ENCODE results near the gene NOTCH4. TPM values are rescaled to one million over a fixed set of nuclear protein-coding genes. Genes with fewer than 3 reads are reported as not detected.

The NOTCH4 gene
- total and polyA plus RNA-seq, 8 donors, result 3.1 to 45.2 (median 5.9) TPM

- WGBS, 2 donors, result 14 to 19% methylated on average over 39 of the region's 39 CpGs
- Histone ChIP-seq H3K27ac (no peak overlapping the region), H3K27me3 (no peaks in the 10 kb centered on the region), H3K4me1 (no peaks in the 10 kb centered on the region), H3K9me3 (no peaks in the 10 kb centered on the region), H3K4me3 (peak overlapping the region in 2 of 4 donors; percentile 15 to 46), H3K36me3 (no peaks in the 10 kb centered on the region)
- no peak for TF ChIP-seq CTCF (IDR thresholded peaks at IDR 0.05)
- DNase-seq (peak; percentile 61 to 88 (median 82)), ATAC-seq (peak; percentile 86 to 95 (median 92)), FAIRE-seq (no peak)
- intact Hi-C loops (cut with DNase I), result no loop called here
These were observed 75.4 kb downstream of the NOTCH4 start for GRCh38 chr6:32148289-32149091.

GRCh38 chr6:32147401-32148132 lies 76.3 kb downstream of the NOTCH4 start:
- FAIRE-seq (no peak), DNase-seq (no peak), ATAC-seq (no peak)
- Histone ChIP-seq H3K27me3 (no peaks in the 10 kb centered on the region), H3K36me3 (no peaks in the 10 kb centered on the region), H3K9me3 (no peaks in the 10 kb centered on the region), H3K4me1 (no peaks in the 10 kb centered on the region), H3K4me3 (no peak overlapping the region), H3K27ac (no peak overlapping the region)
- TF ChIP-seq CTCF (IDR thresholded peaks at IDR 0.05), result no peak
- WGBS, 2 donors, result 86 to 90% methylated on average over 4 of the region's 4 CpGs
- intact Hi-C loops (cut with DNase I), result no loop called here

- WGBS, 2 donors, result 31 to 38% methylated on average over 4 of the region's 4 CpGs
- no peaks in the 10 kb centered on the region for H3K27me3 ChIP-seq
- intact Hi-C loops (cut with DNase I), result no loop called here
- no peaks in the 10 kb centered on the region for H3K9me3 ChIP-seq
- H3K27ac ChIP-seq, result no peak overlapping the region
- FAIRE-seq, result no peak
- no peaks in the 10 kb centered on the region for H3K36me3 ChIP-seq
- H3K4me1 ChIP-seq, result no peaks in the 10 kb centered on the region
- ATAC-seq, result no peak
- no peak overlapping the region for H3K4me3 ChIP-seq
- TF ChIP-seq CTCF (IDR thresholded peaks at IDR 0.05), result no peak
- no peak for DNase-seq
These were observed 77.2 kb downstream of the NOTCH4 start for GRCh38 chr6:32146687-32147086.

GRCh38 chr6:32146287-32146686 lies 77.6 kb downstream of the NOTCH4 start:
- H3K4me3 ChIP-seq, result no peak overlapping the region
- ATAC-seq, result no peak
- H3K4me1 ChIP-seq, result no peaks in the 10 kb centered on the region
- WGBS, 2 donors, result 74 to 77% methylated on average over 1 of the region's 1 CpG
- H3K9me3 ChIP-seq, result no peaks in the 10 kb centered on the region
- H3K27ac ChIP-seq, result no peak overlapping the region
- intact Hi-C loops (cut with DNase I), result no loop called here
- no peak for DNase-seq
- no peaks in the 10 kb centered on the region for H3K27me3 ChIP-seq
- H3K36me3 ChIP-seq, result no peaks in the 10 kb centered on the region
- TF ChIP-seq CTCF (IDR thresholded peaks at IDR 0.05), result no peak
- FAIRE-seq, result no peak

Small RNA genes within 50 kb of the gene (microRNA-seq; reads per million reads assigned to microRNA genes)
- 0 to 0.88 reads per million in 2 donors for gene MIR6721
- gene MIR6833, result 0 to 0.59 reads per million in 2 donors

Other genes with a start within 250 kb of the NOTCH4 start
- gene C4A, start 242.0 kb downstream of the NOTCH4 start, total RNA-seq, result 100 to 1,000 TPM in 3 of 6 donors, 10 to 100 TPM in 3; 14.0 to 789 (median 112) TPM
- gene C4A, start 242.0 kb downstream of the NOTCH4 start, polyA plus RNA-seq, result 100 to 1,000 TPM in 1 of 2 donors, 10 to 100 TPM in 1; 40.3 to 130 TPM
- 100 to 1,000 TPM in 4 of 6 donors, 10 to 100 TPM in 2; 15.3 to 665 (median 166) TPM for gene C4B, start 209.3 kb downstream of the NOTCH4 start, total RNA-seq
- 100 to 1,000 TPM in 1 of 2 donors, 10 to 100 TPM in 1; 46.1 to 137 TPM for gene C4B, start 209.3 kb downstream of the NOTCH4 start, polyA plus RNA-seq
- gene CYP21A2, start 185.7 kb downstream of the NOTCH4 start, total RNA-seq, result 1 to 10 TPM in 1 of 6 donors, under 1 TPM in 5; 0.23 to 1.5 (median 0.71) TPM
- 1 to 10 TPM; 1.3 to 2.7 TPM for gene CYP21A2, start 185.7 kb downstream of the NOTCH4 start, polyA plus RNA-seq
- 10 to 100 TPM in 2 of 6 donors, 1 to 10 TPM in 4; 5.2 to 15.2 (median 7.1) TPM for gene TNXB, start 114.7 kb downstream of the NOTCH4 start, total RNA-seq
- gene TNXB, start 114.7 kb downstream of the NOTCH4 start, polyA plus RNA-seq, result 10 to 100 TPM; 13.1 to 18.6 TPM
- gene ATF6B, start 95.8 kb downstream of the NOTCH4 start, total RNA-seq, result 10 to 100 TPM; 30.2 to 56.5 (median 36.3) TPM
- 10 to 100 TPM; 54.0 to 68.0 TPM for gene ATF6B, start 95.8 kb downstream of the NOTCH4 start, polyA plus RNA-seq
- 1 to 10 TPM; 2.0 to 4.7 (median 3.3) TPM for gene FKBPL, start 93.8 kb downstream of the NOTCH4 start, total RNA-seq
- 1 to 10 TPM; 5.0 to 5.9 TPM for gene FKBPL, start 93.8 kb downstream of the NOTCH4 start, polyA plus RNA-seq
- gene PRRT1, start 72.1 kb downstream of the NOTCH4 start, total RNA-seq, result under 1 TPM; 0.08 to 0.69 (median 0.37) TPM
- gene PRRT1, start 72.1 kb downstream of the NOTCH4 start, polyA plus RNA-seq, result 1 to 10 TPM; 3.3 to 5.8 TPM
- gene PPT2, start 69.9 kb downstream of the NOTCH4 start, total RNA-seq, result 10 to 100 TPM in 1 of 6 donors, 1 to 10 TPM in 5; 5.6 to 13.9 (median 8.0) TPM
- gene PPT2, start 69.9 kb downstream of the NOTCH4 start, polyA plus RNA-seq, result 10 to 100 TPM in 1 of 2 donors, 1 to 10 TPM in 1; 9.2 to 12.2 TPM
- 10 to 100 TPM in 1 of 6 donors, 1 to 10 TPM in 5; 2.2 to 10.8 (median 5.4) TPM for gene EGFL8, start 59.5 kb downstream of the NOTCH4 start, total RNA-seq
- gene EGFL8, start 59.5 kb downstream of the NOTCH4 start, polyA plus RNA-seq, result 10 to 100 TPM; 23.1 to 46.8 TPM
- gene AGPAT1, start 48.0 kb downstream of the NOTCH4 start, total RNA-seq, result 10 to 100 TPM; 10.1 to 28.1 (median 15.7) TPM
- gene AGPAT1, start 48.0 kb downstream of the NOTCH4 start, polyA plus RNA-seq, result 10 to 100 TPM; 19.6 to 24.5 TPM
- 10 to 100 TPM; 16.1 to 28.5 (median 23.2) TPM for gene RNF5, start 45.7 kb downstream of the NOTCH4 start, total RNA-seq
- 10 to 100 TPM; 29.0 to 41.4 TPM for gene RNF5, start 45.7 kb downstream of the NOTCH4 start, polyA plus RNA-seq
- 1 to 10 TPM; 1.9 to 4.4 (median 2.9) TPM for gene AGER, start 39.8 kb downstream of the NOTCH4 start, total RNA-seq
- 10 to 100 TPM; 14.1 to 20.6 TPM for gene AGER, start 39.8 kb downstream of the NOTCH4 start, polyA plus RNA-seq
- 10 to 100 TPM; 20.4 to 45.7 (median 26.1) TPM for gene PBX2, start 33.9 kb downstream of the NOTCH4 start, total RNA-seq
- gene PBX2, start 33.9 kb downstream of the NOTCH4 start, polyA plus RNA-seq, result 10 to 100 TPM; 45.9 to 56.3 TPM
- 10 to 100 TPM in 1 of 6 donors, 1 to 10 TPM in 3, under 1 TPM in 2; 0.59 to 10.1 (median 2.9) TPM for gene GPSM3, start 31.4 kb downstream of the NOTCH4 start, total RNA-seq
- 1 to 10 TPM; 5.2 to 5.4 TPM for gene GPSM3, start 31.4 kb downstream of the NOTCH4 start, polyA plus RNA-seq
- not detected for gene TSBP1, start 147.8 kb upstream of the NOTCH4 start, total RNA-seq
- gene TSBP1, start 147.8 kb upstream of the NOTCH4 start, polyA plus RNA-seq, result not detected
- not detected for gene BTNL2, start 183.1 kb upstream of the NOTCH4 start, total RNA-seq
- not detected for gene BTNL2, start 183.1 kb upstream of the NOTCH4 start, polyA plus RNA-seq
- gene HLA-DRA, start 215.8 kb upstream of the NOTCH4 start, total RNA-seq, result 100 to 1,000 TPM in 2 of 6 donors, 10 to 100 TPM in 4; 16.3 to 414 (median 42.2) TPM
- gene HLA-DRA, start 215.8 kb upstream of the NOTCH4 start, polyA plus RNA-seq, result 10 to 100 TPM; 19.3 to 32.4 TPM

Measured in pancreas (tissue), 10 donors.